ENCODE data around the gene GNB1L.

DNA sequence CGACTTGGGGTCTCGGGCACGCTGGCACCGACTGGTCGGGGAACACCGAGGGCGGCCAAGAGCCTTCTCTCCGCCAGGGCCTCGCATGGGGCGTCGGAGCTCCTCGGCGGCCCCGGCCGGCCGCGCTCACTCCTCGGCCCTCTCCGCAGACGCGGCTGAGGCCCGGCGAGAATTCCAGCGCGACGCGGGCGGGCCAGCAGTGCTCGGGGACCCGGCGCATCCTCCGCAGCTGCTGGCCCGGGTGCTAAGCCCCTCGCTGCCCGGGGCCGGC lies 88.5 kb downstream of the GNB1L start:
- TF ChIP-seq SUPT5H (IDR thresholded peaks at IDR 0.05) (no peak), CREB1 (IDR thresholded peaks at IDR 0.05) (no peak), CREB1 (CRISPR knock-in tag; IDR thresholded peaks at IDR 0.05) (no peak), TGIF2 (CRISPR knock-in tag; IDR thresholded peaks at IDR 0.05) (no peak), GABPA (tag; conservative IDR thresholded peaks at IDR 0.05; ENCODE audit: low read depth) (no peak; the same call in 1 of the 2 replicates), CAMTA2 (CRISPR knock-in tag; conservative IDR thresholded peaks at IDR 0.05) (no peak), PML (IDR thresholded peaks at IDR 0.05; ENCODE audit: low read length) (no peak)
- TF ChIP-seq, protein P1, sequence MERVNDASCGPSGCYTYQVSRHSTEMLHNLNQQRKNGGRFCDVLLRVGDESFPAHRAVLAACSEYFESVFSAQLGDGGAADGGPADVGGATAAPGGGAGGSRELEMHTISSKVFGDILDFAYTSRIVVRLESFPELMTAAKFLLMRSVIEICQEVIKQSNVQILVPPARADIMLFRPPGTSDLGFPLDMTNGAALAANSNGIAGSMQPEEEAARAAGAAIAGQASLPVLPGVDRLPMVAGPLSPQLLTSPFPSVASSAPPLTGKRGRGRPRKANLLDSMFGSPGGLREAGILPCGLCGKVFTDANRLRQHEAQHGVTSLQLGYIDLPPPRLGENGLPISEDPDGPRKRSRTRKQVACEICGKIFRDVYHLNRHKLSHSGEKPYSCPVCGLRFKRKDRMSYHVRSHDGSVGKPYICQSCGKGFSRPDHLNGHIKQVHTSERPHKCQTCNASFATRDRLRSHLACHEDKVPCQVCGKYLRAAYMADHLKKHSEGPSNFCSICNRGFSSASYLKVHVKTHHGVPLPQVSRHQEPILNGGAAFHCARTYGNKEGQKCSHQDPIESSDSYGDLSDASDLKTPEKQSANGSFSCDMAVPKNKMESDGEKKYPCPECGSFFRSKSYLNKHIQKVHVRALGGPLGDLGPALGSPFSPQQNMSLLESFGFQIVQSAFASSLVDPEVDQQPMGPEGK (CRISPR knock-in tag; IDR thresholded peaks at IDR 0.05; ENCODE audit: borderline replicate concordance): no peak
- TF ChIP-seq, protein P2, sequence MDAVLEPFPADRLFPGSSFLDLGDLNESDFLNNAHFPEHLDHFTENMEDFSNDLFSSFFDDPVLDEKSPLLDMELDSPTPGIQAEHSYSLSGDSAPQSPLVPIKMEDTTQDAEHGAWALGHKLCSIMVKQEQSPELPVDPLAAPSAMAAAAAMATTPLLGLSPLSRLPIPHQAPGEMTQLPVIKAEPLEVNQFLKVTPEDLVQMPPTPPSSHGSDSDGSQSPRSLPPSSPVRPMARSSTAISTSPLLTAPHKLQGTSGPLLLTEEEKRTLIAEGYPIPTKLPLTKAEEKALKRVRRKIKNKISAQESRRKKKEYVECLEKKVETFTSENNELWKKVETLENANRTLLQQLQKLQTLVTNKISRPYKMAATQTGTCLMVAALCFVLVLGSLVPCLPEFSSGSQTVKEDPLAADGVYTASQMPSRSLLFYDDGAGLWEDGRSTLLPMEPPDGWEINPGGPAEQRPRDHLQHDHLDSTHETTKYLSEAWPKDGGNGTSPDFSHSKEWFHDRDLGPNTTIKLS (IDR thresholded peaks at IDR 0.05; ENCODE audit: borderline replicate concordance, low read depth): no peak
- TF ChIP-seq, protein P3, sequence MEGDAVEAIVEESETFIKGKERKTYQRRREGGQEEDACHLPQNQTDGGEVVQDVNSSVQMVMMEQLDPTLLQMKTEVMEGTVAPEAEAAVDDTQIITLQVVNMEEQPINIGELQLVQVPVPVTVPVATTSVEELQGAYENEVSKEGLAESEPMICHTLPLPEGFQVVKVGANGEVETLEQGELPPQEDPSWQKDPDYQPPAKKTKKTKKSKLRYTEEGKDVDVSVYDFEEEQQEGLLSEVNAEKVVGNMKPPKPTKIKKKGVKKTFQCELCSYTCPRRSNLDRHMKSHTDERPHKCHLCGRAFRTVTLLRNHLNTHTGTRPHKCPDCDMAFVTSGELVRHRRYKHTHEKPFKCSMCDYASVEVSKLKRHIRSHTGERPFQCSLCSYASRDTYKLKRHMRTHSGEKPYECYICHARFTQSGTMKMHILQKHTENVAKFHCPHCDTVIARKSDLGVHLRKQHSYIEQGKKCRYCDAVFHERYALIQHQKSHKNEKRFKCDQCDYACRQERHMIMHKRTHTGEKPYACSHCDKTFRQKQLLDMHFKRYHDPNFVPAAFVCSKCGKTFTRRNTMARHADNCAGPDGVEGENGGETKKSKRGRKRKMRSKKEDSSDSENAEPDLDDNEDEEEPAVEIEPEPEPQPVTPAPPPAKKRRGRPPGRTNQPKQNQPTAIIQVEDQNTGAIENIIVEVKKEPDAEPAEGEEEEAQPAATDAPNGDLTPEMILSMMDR (IDR thresholded peaks at IDR 0.05 in 2 of 3, conservative IDR thresholded peaks at IDR 0.05 in 1 of 3; ENCODE audit: insufficient read depth in 2 of 3, low read depth in 1 of 3, low read length in 3 of 3): no peak
